MG63 (cell line): Measurements from ENCODE around the gene IFNL2. TPM values are rescaled to one million over a fixed set of nuclear protein-coding genes. Genes with fewer than 3 reads are reported as not detected.
A peak's percentile ranks its signal among the peaks of the same experiment; 100 is the strongest.
"Not testable (repeated sequence)": the region's sequence is repeated elsewhere in the genome, so short reads cannot be mapped to it uniquely, and the experiment has no call there.

Experiments
- DNase-seq: peaks from one replicate; pipeline ENCODE4 v3.0.0-alpha.2; 2020
- H3K27me3 ChIP-seq: fragments of 250-450 bp; sonication (Bioruptor Pico); 2 replicates; pipeline ENCODE4 v1.5.1; 2020; ENCODE audit warnings: mild to moderate bottlenecking, moderate library complexity
- H3K36me3 ChIP-seq: fragments of 250-450 bp; sonication (Bioruptor Pico); 2 replicates; pipeline ENCODE4 v1.5.1; 2020; ENCODE audit warnings: mild to moderate bottlenecking, moderate library complexity
- H3K4me3 ChIP-seq: fragments of 250-450 bp; sonication (Bioruptor Pico); 2 replicates; pipeline ENCODE4 v1.5.1; 2020; ENCODE audit warnings: mild to moderate bottlenecking, moderate library complexity
- H3K9me3 ChIP-seq: fragments of 250-450 bp; sonication (Bioruptor Pico); 2 replicates; pipeline ENCODE4 v1.5.1; 2020; ENCODE audit warnings: mild to moderate bottlenecking, moderate library complexity
- total RNA-seq: library from RNA; depleted of rRNA; stranded (reverse); fragments of >200 nt; shearing (Covaris generic); gene quantifications from 2 replicates; pipeline ENCODE4 v1.2.3, GENCODE V29; 2014; ENCODE audit warnings: low replicate concordance

IFNL2 gene
- total RNA-seq, 1 experiment from 2014 or later, result not detected

DNA sequence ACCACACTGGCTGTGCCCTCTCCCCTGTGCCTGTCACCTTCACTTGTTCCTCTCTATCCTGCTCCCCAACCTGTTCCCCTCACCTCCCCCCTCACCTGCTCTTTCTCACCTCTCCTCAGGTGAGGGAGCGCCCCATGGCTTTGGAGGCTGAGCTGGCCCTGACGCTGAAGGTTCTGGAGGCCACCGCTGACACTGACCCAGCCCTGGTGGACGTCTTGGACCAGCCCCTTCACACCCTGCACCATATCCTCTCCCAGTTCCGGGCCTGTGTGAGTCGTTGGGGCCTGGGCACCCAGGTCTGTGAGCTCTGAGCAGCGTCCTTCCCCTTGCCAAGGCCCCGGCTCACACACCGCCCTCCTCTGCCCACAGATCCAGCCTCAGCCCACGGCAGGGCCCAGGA is 1.2 kb downstream of the IFNL2 start:
- not testable (repeated sequence) for DNase-seq, H3K36me3 ChIP-seq, H3K27me3 ChIP-seq, H3K9me3 ChIP-seq, H3K4me3 ChIP-seq

DNA sequence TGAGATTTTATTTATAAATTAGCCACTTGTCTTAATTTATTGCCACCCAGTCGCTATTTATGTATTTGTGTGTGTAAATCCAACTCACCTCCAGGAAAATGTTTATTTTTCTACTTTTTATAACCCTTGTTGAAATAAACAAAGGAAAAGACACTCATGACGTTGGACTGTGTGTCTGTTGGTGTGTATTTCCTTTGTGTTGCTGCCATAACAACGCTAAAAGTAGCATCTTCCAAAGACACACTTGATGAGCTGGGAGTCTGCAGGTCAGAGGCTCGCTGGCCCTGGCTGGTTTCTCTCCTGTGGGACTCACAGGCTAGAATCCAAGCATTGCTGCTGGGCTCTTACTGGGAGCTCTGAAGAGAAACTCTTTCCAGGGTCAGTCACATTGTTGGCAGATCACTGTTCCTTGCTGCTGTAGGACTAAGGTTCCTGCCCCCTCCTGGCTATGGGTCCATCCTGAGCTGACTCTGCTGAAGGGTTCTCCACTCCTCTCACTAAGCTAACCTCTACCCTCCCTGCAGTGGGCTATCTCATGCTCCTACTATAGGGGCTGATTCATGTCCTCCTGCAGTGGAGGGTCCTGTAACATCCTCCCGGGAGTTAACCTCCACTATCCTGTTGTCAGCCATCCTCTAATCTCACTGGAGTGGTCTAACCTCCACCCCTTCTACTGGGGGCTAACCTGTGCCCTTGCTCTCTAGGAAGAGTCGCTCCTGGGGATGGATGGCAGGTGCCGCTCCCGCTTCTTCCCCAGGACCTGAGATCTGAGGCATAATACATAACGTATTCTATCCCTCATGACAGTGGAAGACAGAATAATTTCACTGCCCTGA is 2.1 kb downstream of the IFNL2 start:
- Histone ChIP-seq H3K36me3 (no peaks in the 10 kb centered on the region), H3K27me3 (no peaks in the 10 kb centered on the region), H3K9me3 (no peaks in the 10 kb centered on the region), H3K4me3 (no peak overlapping the region)
- DNase-seq, result peak; percentile 57

DNA sequence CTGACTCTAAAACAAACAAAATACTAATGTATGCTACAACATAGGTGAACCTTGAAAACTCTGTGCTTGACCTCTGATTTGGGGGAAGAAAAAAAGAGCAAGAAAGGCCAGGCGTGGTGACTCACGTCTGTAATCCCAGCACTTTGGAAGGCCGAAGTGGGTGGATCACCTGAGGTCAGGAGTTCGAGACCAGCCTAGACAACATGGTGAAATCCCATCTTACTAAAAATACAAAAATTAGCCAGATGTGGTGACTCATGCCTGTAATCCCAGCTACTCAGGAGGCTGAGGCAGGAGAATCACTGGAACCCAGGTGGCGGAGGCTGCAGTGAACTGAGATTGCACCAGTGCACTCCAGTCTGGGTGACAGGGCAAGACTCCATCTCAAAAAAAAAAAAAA is 5.7 kb downstream of the IFNL2 start:
- not testable (repeated sequence) for H3K36me3 ChIP-seq, H3K27me3 ChIP-seq, H3K4me3 ChIP-seq, H3K9me3 ChIP-seq, DNase-seq

DNA sequence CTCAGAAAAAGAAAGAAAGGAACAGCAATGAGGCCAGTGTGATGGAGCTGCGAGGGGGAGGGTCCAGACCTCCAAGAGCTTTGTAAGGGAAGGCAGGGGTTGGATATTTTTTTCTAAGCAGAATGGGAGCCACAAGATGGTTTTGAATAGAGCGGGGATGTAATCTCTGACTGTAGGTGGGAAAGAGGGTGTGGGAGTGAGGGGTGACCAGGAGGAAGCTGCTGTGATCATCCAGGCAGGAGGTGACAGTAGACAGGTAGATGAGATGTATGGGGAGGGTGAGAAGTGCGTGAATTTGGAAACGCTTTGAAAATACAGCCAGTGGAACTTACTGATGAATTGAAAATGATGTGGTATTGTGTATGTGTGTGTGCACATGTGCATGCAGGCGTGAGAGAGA is 7.4 kb downstream of the IFNL2 start:
- no peaks in the 10 kb centered on the region for H3K9me3 ChIP-seq
- H3K27me3 ChIP-seq, result peaks cover 8% of the 10 kb centered on the region
- no peaks in the 10 kb centered on the region for H3K36me3 ChIP-seq
- DNase-seq, result no peak
- no peak overlapping the region for H3K4me3 ChIP-seq

DNA sequence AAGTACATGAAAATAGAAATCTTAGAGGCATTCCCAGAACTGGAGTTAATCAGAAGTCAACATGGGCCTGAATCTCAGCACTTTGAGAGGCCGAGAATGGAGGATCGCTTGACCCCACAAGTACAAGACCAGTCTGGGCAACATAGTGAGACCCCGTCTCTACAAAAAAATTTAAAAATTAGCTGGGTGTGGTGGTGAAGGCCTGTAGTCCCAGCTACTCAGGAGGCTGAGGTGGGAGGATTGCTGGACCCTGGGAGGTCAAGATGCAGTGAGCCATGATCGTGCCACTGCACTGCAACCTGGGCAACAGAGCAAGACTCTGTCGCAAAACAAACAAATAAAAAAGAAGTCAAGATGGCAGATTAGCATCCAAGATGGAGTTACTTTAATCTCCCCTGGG is 8.5 kb downstream of the IFNL2 start:
- no peak overlapping the region for H3K4me3 ChIP-seq
- H3K27me3 ChIP-seq, result peaks cover 15% of the 10 kb centered on the region
- DNase-seq, result no peak
- no peaks in the 10 kb centered on the region for H3K36me3 ChIP-seq
- H3K9me3 ChIP-seq, result peaks cover 7% of the 10 kb centered on the region

DNA sequence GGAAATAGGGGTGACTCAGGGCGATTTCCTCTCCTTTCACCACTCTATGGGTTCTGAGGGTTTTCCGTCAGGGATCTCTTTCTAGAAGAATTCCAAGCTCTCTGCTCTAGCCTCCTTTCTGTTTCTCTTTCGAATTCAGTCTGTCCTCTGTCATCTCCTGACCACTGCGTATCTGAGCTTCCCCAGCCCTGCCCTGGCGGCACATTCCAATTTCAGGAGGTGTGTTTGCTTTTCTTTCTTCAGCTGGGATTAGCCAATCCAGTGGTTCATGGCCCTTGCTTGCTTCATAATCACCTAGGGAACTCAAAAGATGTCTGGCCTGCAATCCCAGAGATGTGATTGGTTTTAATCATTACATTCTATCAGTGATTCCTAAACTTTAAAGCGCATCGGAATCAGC is 9.4 kb downstream of the IFNL2 start:
- no peaks in the 10 kb centered on the region for H3K36me3 ChIP-seq
- H3K27me3 ChIP-seq, result peaks cover 17% of the 10 kb centered on the region
- peaks cover 16% of the 10 kb centered on the region for H3K9me3 ChIP-seq
- H3K4me3 ChIP-seq, result no peak overlapping the region
- DNase-seq, result no peak

DNA sequence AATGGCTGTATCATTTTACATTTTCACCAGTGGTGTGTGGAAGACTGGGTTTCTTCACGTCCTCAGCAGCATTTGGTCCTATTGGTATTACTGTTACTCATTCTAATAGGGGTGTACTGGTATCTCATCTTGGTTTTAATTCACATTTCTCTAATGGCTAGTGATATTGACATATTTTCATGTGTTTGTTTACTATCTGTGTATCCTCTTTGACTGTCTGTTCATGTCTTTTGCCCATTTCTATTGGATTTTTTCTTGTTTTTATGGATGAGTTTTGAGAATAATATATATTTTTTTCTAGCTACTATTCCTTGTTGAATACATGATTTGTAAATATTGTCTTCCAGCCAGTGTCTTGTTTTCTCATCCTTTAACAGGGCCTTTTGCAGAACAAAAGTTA is 13.8 kb downstream of the IFNL2 start:
- Histone ChIP-seq H3K36me3 (no peaks in the 10 kb centered on the region), H3K27me3 (peaks cover 41% of the 10 kb centered on the region), H3K9me3 (peaks cover 36% of the 10 kb centered on the region), H3K4me3 (no peak overlapping the region)
- DNase-seq, result no peak

DNA sequence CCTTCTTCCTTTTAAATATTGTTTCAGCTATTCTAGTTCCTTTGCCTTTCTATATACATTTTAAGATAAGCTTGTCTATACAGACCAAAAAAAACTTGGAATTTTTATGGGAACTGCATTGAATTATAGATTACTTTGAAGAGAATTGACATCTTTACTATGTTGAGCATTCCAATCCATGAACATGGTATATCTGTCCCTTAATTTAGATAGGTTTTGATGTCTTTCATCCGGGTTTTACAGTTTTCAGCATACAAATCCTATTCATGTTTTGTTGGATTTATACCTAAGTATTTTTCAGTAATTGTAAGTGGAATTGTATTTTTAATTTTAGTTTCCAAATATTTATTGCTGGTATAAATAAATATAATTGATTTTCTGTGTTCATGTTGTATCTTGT is 15.8 kb downstream of the IFNL2 start:
- no peak for DNase-seq
- H3K9me3 ChIP-seq, result peaks cover 36% of the 10 kb centered on the region
- H3K27me3 ChIP-seq, result peaks cover 43% of the 10 kb centered on the region
- H3K36me3 ChIP-seq, result no peaks in the 10 kb centered on the region
- no peak overlapping the region for H3K4me3 ChIP-seq

DNA sequence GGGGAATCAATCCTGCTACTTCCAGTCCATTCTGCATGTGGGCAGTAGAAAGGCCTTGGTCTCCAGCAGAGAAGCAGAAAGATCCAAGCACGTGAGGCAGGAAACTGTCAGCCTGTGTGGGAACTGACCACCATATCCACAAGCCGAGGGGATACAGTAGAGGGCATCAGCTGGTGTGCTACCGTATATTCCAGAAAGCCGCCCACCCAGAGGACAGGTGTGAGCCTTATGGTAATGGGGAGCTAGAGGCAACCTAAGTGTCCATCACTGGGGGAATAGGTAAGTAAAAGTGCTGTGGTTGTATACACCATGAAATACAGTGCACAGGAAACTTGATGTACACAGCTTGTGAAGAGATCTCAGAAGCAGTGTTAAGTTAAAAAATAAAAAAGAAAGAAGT is 25.2 kb downstream of the IFNL2 start:
- Histone ChIP-seq H3K9me3 (no peaks in the 10 kb centered on the region), H3K27me3 (peaks cover 24% of the 10 kb centered on the region), H3K36me3 (no peaks in the 10 kb centered on the region), H3K4me3 (no peak overlapping the region)
- no peak for DNase-seq

DNA sequence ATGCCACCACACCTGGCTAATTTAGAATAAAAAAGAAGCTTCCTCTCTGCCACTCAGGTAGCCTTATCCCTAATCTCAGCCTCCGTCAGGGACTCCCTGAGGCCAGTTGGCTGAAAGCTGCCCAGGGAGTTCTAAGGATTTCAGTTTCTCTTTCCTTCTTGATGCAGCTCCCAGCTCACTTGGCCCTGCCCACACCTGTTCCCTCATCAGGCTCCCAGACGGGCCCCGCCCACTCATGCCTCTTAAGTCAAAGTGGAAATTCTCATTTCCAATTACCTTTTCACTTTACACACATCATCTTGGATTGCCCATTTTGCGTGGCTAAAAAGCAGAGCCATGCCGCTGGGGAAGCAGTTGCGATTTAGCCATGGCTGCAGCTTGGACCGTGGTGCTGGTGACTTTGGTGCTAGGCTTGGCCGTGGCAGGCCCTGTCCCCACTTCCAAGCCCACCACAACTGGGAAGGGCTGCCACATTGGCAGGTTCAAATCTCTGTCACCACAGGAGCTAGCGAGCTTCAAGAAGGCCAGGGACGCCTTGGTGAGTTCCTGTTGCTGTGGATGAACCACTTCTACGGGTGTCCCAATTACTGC is 28.0 kb downstream of the IFNL2 start, which contains the start of gene IFNL1:
TSS of gene IFNL1 (plus strand) at position 353 of the 591 bp plus-strand sequence. CDS start at position 368, 15 bp downstream.
- H3K27me3 ChIP-seq, result peaks cover 7% of the 10 kb centered on the region
- no peaks in the 10 kb centered on the region for H3K36me3 ChIP-seq
- no peak within 1 kb of the TSS for H3K4me3 ChIP-seq
- DNase-seq, result no peak
- H3K9me3 ChIP-seq, result no peaks in the 10 kb centered on the region

DNA sequence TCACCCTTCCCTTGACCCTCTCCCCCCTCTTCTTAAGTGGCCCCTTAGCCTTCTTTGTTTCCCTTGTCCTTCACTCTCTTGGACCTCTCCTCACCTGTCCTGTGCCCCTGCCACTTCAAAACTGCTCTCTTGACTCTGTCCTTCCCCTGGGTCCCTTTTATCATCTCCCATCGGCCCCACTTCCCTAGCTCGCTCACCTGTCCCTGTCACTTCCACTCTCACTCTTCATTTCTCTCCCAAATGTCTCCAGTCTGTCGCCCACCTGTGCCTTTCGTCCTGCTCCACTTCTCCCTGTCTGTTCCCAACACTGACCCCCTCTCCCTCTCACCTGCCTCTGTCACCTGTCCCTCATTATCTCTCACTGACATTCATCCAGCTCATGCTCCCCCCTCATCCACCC is 28.7 kb downstream of the IFNL2 start:
- no peaks in the 10 kb centered on the region for H3K9me3 ChIP-seq
- DNase-seq, result no peak
- H3K27me3 ChIP-seq, result peaks cover 2% of the 10 kb centered on the region
- no peak overlapping the region for H3K4me3 ChIP-seq
- H3K36me3 ChIP-seq, result no peaks in the 10 kb centered on the region

DNA sequence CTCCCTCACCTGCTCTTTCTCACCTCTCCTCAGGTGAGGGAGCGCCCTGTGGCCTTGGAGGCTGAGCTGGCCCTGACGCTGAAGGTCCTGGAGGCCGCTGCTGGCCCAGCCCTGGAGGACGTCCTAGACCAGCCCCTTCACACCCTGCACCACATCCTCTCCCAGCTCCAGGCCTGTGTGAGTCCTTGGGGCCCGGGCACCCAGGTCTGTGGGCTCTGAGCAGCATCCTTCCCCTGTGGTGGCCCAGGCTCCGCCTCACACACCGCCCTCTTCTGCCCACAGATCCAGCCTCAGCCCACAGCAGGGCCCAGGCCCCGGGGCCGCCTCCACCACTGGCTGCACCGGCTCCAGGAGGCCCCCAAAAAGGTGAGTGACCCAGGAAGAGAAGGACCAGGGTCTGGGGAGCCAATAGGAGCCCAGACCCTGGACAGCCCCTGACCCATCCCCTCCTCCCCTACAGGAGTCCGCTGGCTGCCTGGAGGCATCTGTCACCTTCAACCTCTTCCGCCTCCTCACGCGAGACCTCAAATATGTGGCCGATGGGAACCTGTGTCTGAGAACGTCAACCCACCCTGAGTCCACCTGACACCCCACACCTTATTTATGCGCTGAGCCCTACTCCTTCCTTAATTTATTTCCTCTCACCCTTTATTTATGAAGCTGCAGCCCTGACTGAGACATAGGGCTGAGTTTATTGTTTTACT is 29.9 kb downstream of the IFNL2 start:
- H3K4me3 ChIP-seq, result no peak overlapping the region
- H3K27me3 ChIP-seq, result peaks cover under 1% of the 10 kb centered on the region
- no peaks in the 10 kb centered on the region for H3K9me3 ChIP-seq

DNA sequence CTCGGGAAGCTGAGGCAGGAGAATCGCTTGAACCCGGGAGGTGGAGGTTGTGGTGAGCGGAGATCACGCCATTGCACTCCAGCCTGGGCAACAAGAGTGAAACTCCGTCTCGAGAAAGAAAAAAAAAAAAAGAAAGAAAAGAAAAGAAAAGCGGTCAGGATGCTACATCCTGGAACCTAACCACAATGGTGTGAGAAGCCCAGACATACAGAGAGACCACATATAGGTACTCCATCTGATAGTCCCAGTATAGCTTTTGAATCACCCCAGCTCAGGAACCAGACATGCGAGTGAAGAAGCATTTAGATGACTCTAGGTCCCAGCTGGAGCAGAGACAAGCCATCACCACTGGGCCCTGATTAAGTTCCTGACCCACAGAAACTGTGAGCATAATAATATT is 31.2 kb downstream of the IFNL2 start:
- Histone ChIP-seq H3K4me3 (no peak overlapping the region), H3K36me3 (no peaks in the 10 kb centered on the region), H3K27me3 (peaks cover 7% of the 10 kb centered on the region), H3K9me3 (no peaks in the 10 kb centered on the region)
- DNase-seq, result no peak

More for the DNA sequence above, 29.9 kb downstream of the IFNL2 start:
- H3K36me3 ChIP-seq, result no peaks in the 10 kb centered on the region
- DNase-seq, result no peak

DNA sequence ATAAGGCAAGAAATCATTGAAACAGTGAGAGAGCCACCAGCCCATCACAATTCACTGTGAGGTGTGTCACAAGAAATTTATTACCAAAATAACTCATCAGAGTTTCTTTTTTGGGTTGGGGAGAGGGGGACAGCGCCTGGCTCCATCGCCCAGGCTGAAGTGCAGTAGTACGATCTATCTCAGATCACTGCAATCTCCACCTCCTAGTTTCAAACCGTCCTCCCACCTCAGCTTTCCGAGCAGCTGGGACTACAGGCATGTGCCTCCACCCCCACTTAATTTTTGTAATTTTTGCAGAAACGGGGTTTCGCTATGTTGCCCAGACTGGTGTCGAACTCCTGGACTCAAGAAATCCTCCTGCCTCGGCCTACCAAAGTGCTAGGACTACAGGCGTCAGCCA is 31.6 kb downstream of the IFNL2 start:
- Histone ChIP-seq H3K4me3 (no peak overlapping the region), H3K36me3 (no peaks in the 10 kb centered on the region), H3K9me3 (no peaks in the 10 kb centered on the region), H3K27me3 (peaks cover 7% of the 10 kb centered on the region)
- no peak for DNase-seq

DNA sequence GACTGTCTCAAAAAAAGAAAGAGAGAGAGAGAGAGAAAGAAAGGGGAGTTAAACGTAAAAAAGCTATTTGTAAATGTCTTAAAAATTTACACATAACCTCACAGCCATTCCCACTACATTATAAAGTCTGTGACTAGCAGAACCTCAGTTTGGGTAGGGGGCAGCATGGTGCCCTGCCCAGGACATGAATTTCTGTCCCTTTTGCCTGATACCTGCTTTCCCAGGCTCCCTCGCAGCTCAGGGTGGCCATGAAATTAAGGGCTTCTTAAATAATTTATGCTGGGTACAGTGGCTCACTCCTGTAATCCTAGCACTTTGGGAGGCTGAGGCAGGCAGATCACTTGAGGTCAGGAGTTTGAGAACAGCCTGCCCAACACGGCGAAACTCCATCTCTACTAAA is 32.8 kb downstream of the IFNL2 start:
- peaks cover 7% of the 10 kb centered on the region for H3K27me3 ChIP-seq
- DNase-seq, result no peak

DNA sequence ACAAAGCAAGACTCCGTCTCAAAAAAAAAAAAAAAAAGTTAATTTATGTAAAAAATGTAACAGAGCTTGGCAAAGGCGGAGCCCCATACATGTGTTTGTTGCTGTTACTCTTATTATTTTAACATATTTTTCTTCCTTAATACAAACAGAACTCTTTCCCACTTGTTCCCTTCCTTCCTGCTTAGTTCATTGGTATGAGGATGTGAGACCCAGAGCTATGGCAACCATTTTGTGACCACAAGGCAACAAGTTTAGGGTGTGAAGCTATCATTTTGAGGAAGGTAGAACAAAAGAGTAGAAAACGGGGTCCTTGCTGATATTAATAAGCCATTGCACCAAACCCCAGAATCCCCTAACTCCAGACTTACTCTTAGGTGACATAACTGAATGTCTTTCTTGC is 33.4 kb downstream of the IFNL2 start:
- no peak for DNase-seq
- Histone ChIP-seq H3K4me3 (no peak overlapping the region), H3K36me3 (no peaks in the 10 kb centered on the region), H3K9me3 (no peaks in the 10 kb centered on the region), H3K27me3 (peaks cover 7% of the 10 kb centered on the region)

More for the DNA sequence above, 32.8 kb downstream of the IFNL2 start:
- Histone ChIP-seq H3K4me3 (no peak overlapping the region), H3K36me3 (no peaks in the 10 kb centered on the region), H3K9me3 (no peaks in the 10 kb centered on the region)

DNA sequence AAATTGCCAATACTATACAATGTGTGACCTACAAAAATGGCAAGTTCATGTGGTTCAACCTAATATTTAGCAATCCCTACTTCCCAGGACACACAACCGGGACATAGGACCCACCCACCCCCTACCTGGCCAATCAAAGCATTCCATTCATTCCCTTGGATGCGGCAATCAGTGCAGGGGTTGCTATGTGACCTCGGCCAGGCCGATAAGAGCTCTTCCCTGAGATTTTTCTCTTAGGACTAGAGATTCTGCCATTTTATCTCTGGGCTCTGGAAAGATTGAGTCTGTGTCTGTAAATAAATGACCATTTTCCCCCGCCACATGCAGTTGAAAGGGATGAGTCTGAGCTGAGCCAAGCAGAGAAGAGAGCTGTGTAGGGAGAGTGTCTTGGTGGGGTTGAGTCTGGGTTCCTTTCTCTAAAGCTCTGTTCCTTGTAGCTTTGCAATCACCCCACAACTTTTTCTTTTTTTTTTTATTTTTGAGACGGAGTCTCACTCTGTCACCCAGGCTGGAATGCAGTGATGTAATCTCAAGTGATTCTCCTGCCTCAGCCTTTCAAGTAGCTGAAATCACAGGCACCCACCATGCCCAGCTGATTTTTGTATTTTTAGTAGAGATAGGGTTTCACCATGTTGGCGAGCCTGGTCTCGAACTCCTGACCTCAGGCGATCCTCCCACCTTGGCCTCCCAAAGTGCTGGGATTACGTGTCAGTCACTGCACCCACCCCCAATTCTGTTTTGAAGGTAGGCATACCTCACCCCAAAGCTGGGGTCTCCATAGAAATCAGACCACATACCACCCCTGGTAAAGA is 35.4 kb downstream of the IFNL2 start:
- H3K36me3 ChIP-seq, result no peaks in the 10 kb centered on the region
- no peaks in the 10 kb centered on the region for H3K9me3 ChIP-seq
- no peak for DNase-seq
- H3K27me3 ChIP-seq, result peaks cover 7% of the 10 kb centered on the region
- no peak overlapping the region for H3K4me3 ChIP-seq
